H9 (cell line): ENCODE measurements around the gene TRIM40. TPM values are rescaled to one million over a fixed set of nuclear protein-coding genes. Genes with fewer than 3 reads are reported as not detected.

ENCODE experiments used
- DNase-seq: peaks from one replicate; pipeline ENCODE4 v3.0.0-alpha.2; 2017
- H2AFZ ChIP-seq: one replicate; pipeline ENCODE4 v1.6.1; 2013; ENCODE audit warnings: mild to moderate bottlenecking, low read length, control low read depth, moderate library complexity
- H2AK5ac ChIP-seq: 2 replicates; pipeline ENCODE4 v1.6.1; 2013; ENCODE audit warnings: low read length, control low read depth, mixed read lengths; ENCODE audit not compliant: insufficient read length
- H2BK120ac ChIP-seq: one replicate; pipeline ENCODE4 v1.6.1; 2013; ENCODE audit warnings: low read depth, mild to moderate bottlenecking, low read length, control low read depth, inconsistent platforms; ENCODE audit not compliant: poor library complexity, severe bottlenecking
- H2BK12ac ChIP-seq: 2 replicates; pipeline ENCODE4 v1.6.1; 2013; ENCODE audit warnings: low read length, control low read depth, mixed read lengths, low read depth; ENCODE audit not compliant: insufficient read length
- H2BK15ac ChIP-seq: 2 replicates; pipeline ENCODE4 v1.6.1; 2013; ENCODE audit warnings: low read depth, low read length, control low read depth
- H2BK20ac ChIP-seq: one replicate; pipeline ENCODE4 v1.6.1; 2013; ENCODE audit warnings: low read depth, mild to moderate bottlenecking, low read length, control low read depth, inconsistent platforms; ENCODE audit not compliant: poor library complexity, severe bottlenecking
- H2BK5ac ChIP-seq: 2 replicates; pipeline ENCODE4 v1.6.1; 2013; ENCODE audit warnings: low read length, control low read depth, mixed read lengths; ENCODE audit not compliant: insufficient read length
- H3K14ac ChIP-seq: 2 replicates; pipeline ENCODE4 v1.6.1; 2013; ENCODE audit warnings: low read length, control low read depth; ENCODE audit not compliant: insufficient read depth
- H3K18ac ChIP-seq: 2 replicates; pipeline ENCODE4 v1.6.1; 2013; ENCODE audit warnings: low read depth, mild to moderate bottlenecking, mixed read lengths, low read length, control low read depth; ENCODE audit not compliant: insufficient read length
- H3K23ac ChIP-seq: 2 replicates; pipeline ENCODE4 v1.6.1; 2013; ENCODE audit warnings: low read length, control low read depth, mixed read lengths, low read depth; ENCODE audit not compliant: insufficient read length
- H3K23me2 ChIP-seq: 2 replicates; pipeline ENCODE4 v1.6.1; 2013; ENCODE audit warnings: low read depth, mild to moderate bottlenecking, mixed read lengths, low read length, control low read depth; ENCODE audit not compliant: insufficient read length, poor library complexity, severe bottlenecking
- H3K27ac ChIP-seq: 2 replicates; pipeline ENCODE4 v1.5.1; 2013; ENCODE audit warnings: low read length, control low read depth, mixed read lengths, low read depth; ENCODE audit not compliant: insufficient read length
- H3K27me3 ChIP-seq: 2 replicates; pipeline ENCODE4 v1.6.1; 2013; ENCODE audit warnings: low read length, control low read depth, inconsistent platforms; ENCODE audit not compliant: insufficient read depth
- H3K4ac ChIP-seq: 2 replicates; pipeline ENCODE4 v1.6.1; 2013; ENCODE audit warnings: low read depth, mild to moderate bottlenecking, control low read depth, inconsistent platforms, low read length, moderate library complexity
- H3K4me1 ChIP-seq: 2 replicates; pipeline ENCODE4 v1.6.1; 2013; ENCODE audit warnings: low read length, control low read depth, inconsistent platforms; ENCODE audit not compliant: insufficient read depth
- H3K4me2 ChIP-seq: 2 replicates; pipeline ENCODE4 v1.6.1; 2013; ENCODE audit warnings: low read length, control low read depth, mixed read lengths; ENCODE audit not compliant: insufficient read length, insufficient read depth
- H3K56ac ChIP-seq: 2 replicates; pipeline ENCODE4 v1.6.1; 2013; ENCODE audit warnings: low read depth, mild to moderate bottlenecking, mixed read lengths, low read length, control low read depth; ENCODE audit not compliant: insufficient read length
- H3K79me1 ChIP-seq: 2 replicates; pipeline ENCODE4 v1.6.1; 2013; ENCODE audit warnings: low read depth, mild to moderate bottlenecking, moderate library complexity, low read length, control low read depth, inconsistent platforms; ENCODE audit not compliant: insufficient read depth, poor library complexity, severe bottlenecking
- H3K79me2 ChIP-seq: 2 replicates; pipeline ENCODE4 v1.6.1; 2013; ENCODE audit warnings: low read length, control low read depth, inconsistent platforms; ENCODE audit not compliant: insufficient read depth
- H3K9ac ChIP-seq: 2 replicates; pipeline ENCODE4 v1.6.1; 2013; ENCODE audit warnings: low read length, control low read depth, mixed read lengths; ENCODE audit not compliant: insufficient read length; ENCODE audit errors: extremely low read depth
- H3K9me3 ChIP-seq: one replicate; pipeline ENCODE4 v1.6.1; 2013; ENCODE audit warnings: low read depth, low read length, inconsistent platforms; ENCODE audit not compliant: control insufficient read depth
- H3T11ph ChIP-seq: one replicate; pipeline ENCODE4 v1.6.1; 2013; ENCODE audit warnings: mild to moderate bottlenecking, low read length, control low read depth, inconsistent platforms
- H4K20me1 ChIP-seq: one replicate; pipeline ENCODE4 v1.6.1; 2013; ENCODE audit not compliant: control insufficient read depth, insufficient read length, insufficient read depth
- H4K5ac ChIP-seq: 2 replicates; pipeline ENCODE4 v1.6.1; 2013; ENCODE audit warnings: low read depth, mild to moderate bottlenecking, mixed read lengths, low read length, control low read depth; ENCODE audit not compliant: insufficient read length
- H4K8ac ChIP-seq: replicated peaks from 2 replicates; pipeline ENCODE4 v1.6.1; 2013; ENCODE audit warnings: low read length, control low read depth, mixed read lengths, low read depth; ENCODE audit not compliant: insufficient read length
- H4K91ac ChIP-seq: 2 replicates; pipeline ENCODE4 v1.6.1; 2013; ENCODE audit warnings: low read depth, mild to moderate bottlenecking, moderate library complexity, mixed read lengths, low read length, control low read depth; ENCODE audit not compliant: insufficient read length
- H3K27ac Mint-ChIP-seq, 3 experiments: 2 replicates in 2 of 3; 3 replicates in 1 of 3; pipeline ENCODE4 v1.8.0; 2020 to 2021; ENCODE audit warnings: mixed read lengths in 3 of 3, mild to moderate bottlenecking in 1 of 3, moderate library complexity in 1 of 3
- H3K27me3 Mint-ChIP-seq: 2 replicates; pipeline ENCODE4 v1.8.0; 2021; ENCODE audit warnings: low read depth, mild to moderate bottlenecking, moderate library complexity, mixed read lengths
- H3K36me3 Mint-ChIP-seq, 3 experiments: 2 replicates in 2 of 3; 3 replicates in 1 of 3; pipeline ENCODE4 v1.8.0; 2020 to 2021; ENCODE audit warnings: low read depth in 3 of 3, mixed read lengths in 3 of 3; ENCODE audit not compliant: insufficient read depth in 1 of 3
- H3K4me1 Mint-ChIP-seq, 2 experiments: 2 replicates each; pipeline ENCODE4 v1.8.0; 2020; ENCODE audit warnings: mixed read lengths in 2 of 2
- H3K4me3 Mint-ChIP-seq, 2 experiments: 2 replicates in 1 of 2; 3 replicates in 1 of 2; pipeline ENCODE4 v1.8.0; 2020 to 2021; ENCODE audit warnings: mild to moderate bottlenecking in 2 of 2, mixed read lengths in 2 of 2, moderate library complexity in 1 of 2
- H3K9me3 Mint-ChIP-seq, 2 experiments: 2 replicates in 1 of 2; 3 replicates in 1 of 2; pipeline ENCODE4 v1.8.0; 2020; ENCODE audit warnings: mild to moderate bottlenecking in 2 of 2, mixed read lengths in 2 of 2, moderate library complexity in 1 of 2
- WGBS: extraction: QIAGEN DNeasy Blood & Tissue Kit; methylation state at CpG from one replicate; pipeline ENCODE4 v1.1.7; 2013; ENCODE audit warnings: missing lambda C conversion rate, low lambda C conversion rate, mixed read lengths; ENCODE audit not compliant: insufficient read length; ENCODE audit errors: extremely low coverage; 5-methylcytosine and 5-hydroxymethylcytosine counted together
- total RNA-seq: library from RNA; stranded (reverse); gene quantifications from 2 replicates; pipeline ENCODE4 v1.2.1, GENCODE V29; 2021
- TF ChIP-seq, protein P1 (sequence below): fragments of 200-600 bp; sonication (generic); conservative IDR thresholded peaks from 3 replicates; pipeline ENCODE4 v1.8.0; 2021; ENCODE audit warnings: antibody characterized with exemption, mild to moderate bottlenecking

The TRIM40 gene
- total RNA-seq, 1 experiment from 2014 or later = not detected

DNA sequence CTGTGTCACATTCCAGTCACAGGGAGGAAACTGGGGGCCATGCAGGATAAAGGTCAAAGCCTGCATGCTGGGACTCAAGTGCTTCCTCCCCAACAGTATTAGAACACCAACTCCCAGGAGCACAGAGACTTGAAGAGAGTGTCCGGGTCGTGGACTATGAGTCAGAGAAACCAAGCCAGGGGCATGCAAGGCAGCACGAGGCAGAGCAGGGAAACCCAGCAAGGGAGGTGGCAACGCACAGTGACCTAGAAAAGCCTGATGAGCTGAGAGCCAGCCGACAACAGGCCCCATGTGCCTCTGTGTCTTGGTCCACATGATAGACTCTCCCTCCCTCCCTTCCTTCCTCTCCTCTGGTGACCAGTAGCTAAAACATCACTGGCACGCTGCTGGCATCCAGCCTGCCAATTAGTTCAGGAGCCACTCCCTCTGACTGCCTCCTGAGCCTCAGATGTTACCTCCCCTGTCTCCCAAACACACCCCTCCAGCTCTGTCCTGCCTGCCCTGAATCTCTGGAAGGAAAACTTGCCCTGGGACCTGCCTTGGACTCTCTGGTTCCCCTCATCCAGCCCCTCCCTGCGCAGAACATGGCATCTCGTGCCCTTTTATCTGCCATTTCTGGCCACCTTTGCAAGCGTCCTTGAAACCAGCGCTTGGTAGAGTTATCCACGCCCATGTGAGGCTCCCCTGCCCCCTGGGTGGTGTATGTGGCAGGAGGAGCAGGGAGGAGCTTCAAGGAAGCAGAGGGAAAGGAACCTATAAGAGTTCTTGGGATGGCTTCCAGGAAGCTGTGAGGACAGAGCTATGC lies 44.2 kb upstream of the TRIM40 start:
- Histone ChIP-seq H4K91ac (no peak overlapping the region), H2BK15ac (no peak overlapping the region), H2BK120ac (no peak overlapping the region), H3K79me1 (no peaks in the 10 kb centered on the region), H3K18ac (no peak overlapping the region), H3K23ac (no peak overlapping the region), H2AFZ (no peak overlapping the region), H2BK5ac (no peak overlapping the region), H3K79me2 (no peaks in the 10 kb centered on the region), H2BK12ac (no peak overlapping the region), H4K5ac (no peak overlapping the region), H3K56ac (no peak overlapping the region), H3K14ac (no peak overlapping the region; the same call in 1 of the 2 replicates), H3K27ac (no peak overlapping the region), H3K23me2 (no peaks in the 10 kb centered on the region), H3K4me2 (no peak overlapping the region), H2BK20ac (no peak overlapping the region), H3T11ph (no peak overlapping the region), H2AK5ac (no peak overlapping the region), H3K9ac (no peak overlapping the region), H4K8ac (no peak overlapping the region), H3K9me3 (no peaks in the 10 kb centered on the region), H3K4ac (no peak overlapping the region), H3K27me3 (no peaks in the 10 kb centered on the region), H4K20me1 (no peaks in the 10 kb centered on the region), H3K4me1 (no peaks in the 10 kb centered on the region; the same call in 1 of the 2 replicates)
- H3K4me1 Mint-ChIP-seq = peaks cover 9 to 12% of the 10 kb centered on the region in 2 experiments
- H3K9me3 Mint-ChIP-seq = peaks cover 1 to 4% of the 10 kb centered on the region in 2 experiments; a peak in 4 of 5 replicates
- H3K27ac Mint-ChIP-seq = no peak overlapping the region; a peak in 1 of 7 replicates
- no peak overlapping the region for H3K4me3 Mint-ChIP-seq
- no peaks in the 10 kb centered on the region for H3K36me3 Mint-ChIP-seq
- peak; percentile 72 for DNase-seq
- H3K27me3 Mint-ChIP-seq = peaks cover 85% of the 10 kb centered on the region
- TF ChIP-seq, protein P1, sequence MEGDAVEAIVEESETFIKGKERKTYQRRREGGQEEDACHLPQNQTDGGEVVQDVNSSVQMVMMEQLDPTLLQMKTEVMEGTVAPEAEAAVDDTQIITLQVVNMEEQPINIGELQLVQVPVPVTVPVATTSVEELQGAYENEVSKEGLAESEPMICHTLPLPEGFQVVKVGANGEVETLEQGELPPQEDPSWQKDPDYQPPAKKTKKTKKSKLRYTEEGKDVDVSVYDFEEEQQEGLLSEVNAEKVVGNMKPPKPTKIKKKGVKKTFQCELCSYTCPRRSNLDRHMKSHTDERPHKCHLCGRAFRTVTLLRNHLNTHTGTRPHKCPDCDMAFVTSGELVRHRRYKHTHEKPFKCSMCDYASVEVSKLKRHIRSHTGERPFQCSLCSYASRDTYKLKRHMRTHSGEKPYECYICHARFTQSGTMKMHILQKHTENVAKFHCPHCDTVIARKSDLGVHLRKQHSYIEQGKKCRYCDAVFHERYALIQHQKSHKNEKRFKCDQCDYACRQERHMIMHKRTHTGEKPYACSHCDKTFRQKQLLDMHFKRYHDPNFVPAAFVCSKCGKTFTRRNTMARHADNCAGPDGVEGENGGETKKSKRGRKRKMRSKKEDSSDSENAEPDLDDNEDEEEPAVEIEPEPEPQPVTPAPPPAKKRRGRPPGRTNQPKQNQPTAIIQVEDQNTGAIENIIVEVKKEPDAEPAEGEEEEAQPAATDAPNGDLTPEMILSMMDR = no peak
- WGBS = no CpG with 5 or more reads among the region's 11 CpGs
